GM19043 (cell line): ENCODE data around the gene ZFYVE27.

Source experiments
- ATAC-seq: cut with Tn5 transposase; IDR thresholded peaks from one replicate; pipeline ENCODE4 v1.9.1; 2021; ENCODE audit warnings: low read depth; ENCODE audit not compliant: unreplicated experiment

ZFYVE27 gene

DNA sequence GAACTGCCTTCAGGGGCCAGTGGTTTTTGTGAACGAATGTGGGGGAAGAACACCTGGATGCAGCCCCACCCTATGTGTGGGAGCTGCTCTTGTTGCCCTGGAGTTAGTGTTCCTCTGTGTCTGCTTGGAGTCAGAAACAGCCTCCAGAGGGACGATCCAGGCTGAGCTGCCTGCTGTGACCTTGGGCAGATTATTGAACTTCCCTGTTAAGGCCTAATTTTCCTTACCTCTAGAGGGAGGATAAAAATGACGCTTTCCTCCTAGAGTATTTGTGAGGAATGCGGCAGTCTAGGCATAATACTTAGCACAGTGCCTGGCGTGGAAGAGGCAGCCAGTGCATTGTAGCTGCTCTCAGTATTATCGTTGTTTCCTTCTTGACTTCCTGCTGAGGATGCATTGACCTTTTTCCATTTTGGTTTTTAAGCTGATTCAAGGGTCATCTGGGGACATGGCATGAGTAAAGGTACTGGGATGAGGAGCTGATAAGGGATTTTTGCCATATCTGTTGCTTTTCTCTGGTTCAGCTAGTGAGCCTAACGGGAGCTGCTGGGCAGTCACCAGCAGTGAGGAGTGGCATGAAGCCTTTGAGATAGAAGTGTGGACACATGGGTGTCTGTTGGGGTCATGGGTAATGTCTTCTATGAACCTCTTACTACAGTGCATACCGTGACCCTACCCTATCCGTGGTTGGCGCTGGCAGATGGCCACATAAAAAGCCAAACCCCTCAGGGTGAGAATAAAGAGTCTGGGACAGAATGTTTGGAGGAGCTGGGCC is 6.4 kb downstream of the ZFYVE27 start:
- ATAC-seq, result no peak

DNA sequence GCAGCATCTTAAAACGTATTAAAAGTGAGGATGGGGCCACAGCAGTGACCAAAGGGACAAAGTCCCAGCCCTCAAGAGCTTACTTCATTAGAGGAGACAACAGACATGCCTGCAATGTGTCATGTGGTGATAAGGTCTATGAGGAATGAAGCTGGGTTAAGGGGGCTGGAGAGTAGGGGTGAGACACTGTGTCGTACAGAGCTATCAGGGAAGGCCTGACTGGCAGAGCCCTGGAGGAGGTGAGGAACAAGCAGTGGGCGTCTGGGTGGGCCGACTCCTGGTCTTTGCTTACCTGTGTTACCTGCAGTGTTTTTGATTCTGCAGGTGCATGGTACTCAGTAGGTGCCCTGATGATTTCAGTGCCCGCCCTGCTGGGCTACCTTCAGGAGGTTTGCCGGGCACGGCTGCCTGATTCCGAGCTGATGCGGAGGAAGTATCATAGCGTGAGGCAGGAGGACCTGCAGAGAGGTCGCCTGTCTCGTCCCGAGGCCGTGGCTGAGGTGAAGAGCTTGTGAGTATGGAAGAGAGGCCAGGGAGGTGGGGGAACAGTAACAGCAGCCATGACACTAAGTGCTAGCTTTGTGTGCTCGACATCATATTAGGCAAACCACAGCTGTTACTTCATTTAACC is 7.6 kb downstream of the ZFYVE27 start:
- ATAC-seq, result no peak

DNA sequence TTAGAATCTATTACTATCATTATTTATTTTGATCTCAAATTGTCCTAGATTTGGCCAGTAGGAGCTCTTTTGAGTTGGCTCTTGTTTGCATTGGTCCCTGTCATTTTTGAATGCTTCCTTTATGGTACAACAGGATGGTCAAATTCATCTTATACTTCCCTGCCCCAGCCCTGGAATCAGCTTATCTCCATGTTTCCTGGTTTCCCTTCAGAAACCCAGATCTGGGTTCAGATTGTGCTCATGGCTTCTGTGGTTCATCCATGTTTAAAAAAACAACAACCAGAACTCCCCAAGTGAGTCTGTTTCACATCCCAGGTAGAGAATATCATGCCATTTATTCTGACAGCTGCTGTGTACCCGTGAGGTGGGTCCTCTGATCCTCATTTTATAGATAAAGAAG is 10.6 kb downstream of the ZFYVE27 start:
- ATAC-seq, result no peak

DNA sequence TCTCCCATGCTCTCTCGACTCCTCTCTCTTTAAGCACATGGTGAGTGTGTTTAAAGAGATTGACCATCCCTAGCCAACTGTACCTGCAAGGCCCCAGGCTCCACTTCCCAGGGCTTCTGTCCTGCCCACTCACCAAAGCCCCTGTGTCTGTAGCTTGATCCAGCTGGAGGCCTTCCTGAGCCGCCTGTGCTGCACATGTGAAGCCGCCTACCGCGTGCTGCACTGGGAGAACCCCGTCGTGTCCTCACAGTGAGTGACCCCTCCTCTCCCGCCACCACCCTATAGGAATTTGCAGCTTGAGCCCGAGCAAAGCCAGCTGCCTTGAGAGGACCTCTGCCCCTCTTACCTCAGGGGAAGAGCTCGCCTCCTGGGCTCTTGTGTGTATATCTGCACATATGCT is 11.2 kb downstream of the ZFYVE27 start:
- no peak for ATAC-seq

DNA sequence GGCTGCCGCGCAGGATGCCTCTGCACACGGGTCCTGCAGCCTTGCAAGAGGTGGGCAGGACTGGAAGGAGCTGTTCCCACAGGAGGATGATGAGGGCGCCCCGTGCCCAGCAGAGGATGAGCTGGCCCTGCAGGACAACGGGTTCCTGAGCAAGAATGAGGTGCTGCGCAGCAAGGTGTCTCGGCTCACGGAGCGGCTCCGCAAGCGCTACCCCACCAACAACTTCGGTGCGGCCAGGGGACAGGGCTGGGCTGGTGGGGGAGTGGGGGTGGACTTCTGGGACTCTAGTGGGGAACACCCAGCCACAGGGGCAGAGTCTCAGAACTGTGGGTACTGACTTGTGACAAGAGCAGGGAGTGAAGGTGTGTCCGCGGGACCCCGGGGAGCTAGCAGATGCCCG is 16.0 kb downstream of the ZFYVE27 start:
- ATAC-seq, result no peak

DNA sequence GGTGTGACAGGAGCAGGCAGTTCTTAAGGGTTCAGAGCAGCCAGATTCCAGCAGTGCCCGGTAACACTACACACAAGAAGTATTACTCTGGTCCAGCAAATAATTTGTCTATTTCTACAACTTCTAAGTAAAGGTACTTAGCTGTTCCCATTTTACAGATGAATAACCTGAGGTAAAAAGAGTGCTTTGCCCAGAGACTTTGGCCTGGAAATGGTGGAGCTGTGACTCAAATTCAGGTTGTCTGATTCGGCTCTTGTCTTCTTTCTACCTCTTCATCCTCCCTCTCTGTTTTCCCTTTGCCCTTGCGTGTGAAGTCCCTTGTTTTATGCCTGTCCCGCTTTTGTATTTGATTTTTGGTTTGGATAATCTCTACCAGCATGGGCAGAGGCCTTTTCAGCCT is 17.8 kb downstream of the ZFYVE27 start:
- no peak for ATAC-seq

DNA sequence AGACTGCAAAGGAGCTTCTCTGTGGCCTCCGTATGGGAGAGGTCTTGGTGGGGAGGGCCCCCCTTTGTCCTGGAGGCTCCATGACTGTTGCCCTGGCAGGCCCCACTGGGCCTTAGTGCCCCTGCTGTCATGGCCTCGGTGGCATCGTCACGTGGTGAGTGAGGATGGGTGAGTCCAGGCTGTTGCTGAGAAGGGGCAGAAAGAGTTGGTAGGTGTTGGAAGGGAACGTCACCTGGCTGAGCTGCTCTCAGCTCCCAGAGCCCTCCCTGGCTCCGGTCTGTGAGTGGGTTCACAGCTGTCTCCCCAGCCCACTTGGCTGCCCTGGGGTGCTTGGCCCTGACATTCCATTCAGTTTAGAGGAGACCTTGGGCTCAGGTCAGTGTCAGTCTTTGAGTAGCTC is 18.8 kb downstream of the ZFYVE27 start:
- ATAC-seq, result no peak

DNA sequence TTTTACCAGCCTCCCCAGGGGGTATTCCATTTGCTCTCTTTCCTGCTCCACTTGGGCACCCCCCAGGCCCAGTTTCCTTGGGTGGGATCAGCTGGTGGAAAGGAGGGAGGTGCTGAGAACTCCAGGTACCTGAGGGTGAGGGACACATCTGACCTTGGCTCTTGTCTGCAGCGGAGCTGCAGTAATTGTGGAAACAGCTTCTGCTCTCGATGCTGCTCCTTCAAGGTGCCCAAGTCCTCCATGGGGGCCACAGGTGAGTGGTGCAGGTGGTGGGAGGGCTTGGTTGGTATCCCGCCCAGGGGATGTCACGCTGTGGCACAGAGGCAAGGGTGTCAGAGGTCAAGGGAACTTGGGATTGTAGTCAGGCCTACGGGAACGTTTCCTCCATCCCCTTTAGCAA is 20.5 kb downstream of the ZFYVE27 start:
- ATAC-seq, result no peak

DNA sequence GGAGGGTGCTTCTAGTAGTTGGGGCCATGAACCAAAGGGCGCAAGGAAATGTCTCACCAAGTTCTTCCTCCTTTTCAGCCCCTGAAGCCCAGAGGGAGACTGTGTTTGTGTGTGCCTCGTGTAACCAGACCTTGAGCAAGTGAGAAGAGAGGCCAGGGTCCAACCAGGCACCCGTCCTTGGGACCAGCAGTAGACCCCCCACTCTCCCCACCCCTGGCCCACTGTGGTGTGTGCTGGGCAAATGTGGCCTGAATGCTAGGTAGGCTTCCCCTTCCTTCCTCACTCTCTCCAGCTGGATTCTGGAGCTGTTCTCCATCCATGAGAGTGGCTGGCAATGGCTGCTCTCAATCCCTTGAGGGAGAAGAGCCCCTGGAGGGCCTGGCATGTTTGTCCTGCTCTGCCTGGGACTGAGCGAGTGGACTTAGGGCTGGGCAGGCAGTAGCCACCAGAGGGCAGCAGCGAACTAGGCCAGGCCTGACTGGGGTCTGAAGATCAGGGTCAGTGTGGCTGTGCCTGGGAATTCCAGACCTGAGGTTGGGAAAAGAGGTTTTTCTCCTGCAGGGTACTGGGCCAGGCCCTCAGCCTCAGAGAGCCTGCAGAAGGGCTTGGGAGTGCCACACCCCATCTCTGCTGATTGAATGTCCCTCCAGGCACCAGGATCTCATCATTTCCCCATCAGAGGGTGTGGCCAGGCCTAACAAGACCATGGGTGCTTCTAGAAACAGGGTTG is 22.4 kb downstream of the ZFYVE27 start:
- no peak for ATAC-seq

DNA sequence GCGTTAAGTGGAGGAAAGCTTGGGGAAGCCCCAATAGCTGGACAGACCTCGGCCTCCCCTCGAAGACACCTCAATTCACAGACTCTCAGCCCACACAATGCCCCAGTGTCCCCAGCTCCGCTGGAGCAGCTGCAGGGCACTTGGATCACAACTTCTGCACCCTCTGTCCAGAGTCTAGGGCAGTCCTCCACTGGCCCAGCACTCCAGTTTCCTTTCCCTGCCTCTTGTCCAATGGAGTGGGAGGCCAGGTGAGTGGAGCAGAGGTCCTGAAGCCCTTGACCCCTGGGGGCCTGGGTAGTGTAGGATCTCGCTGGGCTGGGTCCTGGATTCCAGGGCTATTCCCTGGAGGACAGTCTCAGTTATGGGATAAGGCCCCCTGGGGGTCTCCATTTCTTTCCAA is 23.0 kb downstream of the ZFYVE27 start:
- ATAC-seq, result no peak

DNA sequence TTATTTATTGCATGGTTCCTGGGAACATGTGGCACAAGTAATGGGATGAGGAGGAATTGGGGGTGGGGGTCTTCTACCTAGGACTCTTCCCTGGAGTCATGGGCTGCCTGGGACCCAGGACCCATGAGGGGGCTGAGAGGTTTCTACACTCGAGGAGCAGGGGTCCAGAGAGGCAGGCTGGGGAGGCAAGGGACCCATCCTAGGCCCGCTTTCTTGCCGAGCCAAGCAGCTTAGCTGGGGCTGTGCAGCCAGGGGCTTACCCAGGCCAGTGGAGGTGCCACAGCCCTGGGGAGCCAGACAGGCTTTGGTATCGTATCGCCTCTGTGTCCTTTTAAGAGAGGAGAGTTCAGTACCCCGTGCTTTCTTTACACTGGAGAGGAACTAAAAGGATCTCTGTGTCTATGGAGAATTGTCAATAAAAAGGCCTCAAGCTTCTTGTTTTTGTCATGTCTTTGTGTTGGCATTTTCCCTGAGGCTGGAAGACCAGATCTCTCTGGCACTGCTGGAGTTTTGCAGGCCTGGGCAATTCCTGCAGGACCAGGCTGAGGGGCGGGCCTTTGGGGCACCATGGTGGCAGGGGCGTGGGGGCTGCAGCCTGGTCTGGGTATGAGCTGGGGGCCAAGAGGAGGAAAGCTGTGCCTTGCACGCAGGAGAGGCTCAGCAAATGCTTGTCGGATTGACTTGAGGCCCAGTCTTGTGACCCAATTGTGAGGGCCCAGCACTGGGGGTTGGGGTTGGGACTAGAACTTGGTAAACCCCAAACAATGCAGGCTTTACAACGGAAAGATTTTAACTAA is 23.7 kb downstream of the ZFYVE27 start:
- ATAC-seq, result no peak

DNA sequence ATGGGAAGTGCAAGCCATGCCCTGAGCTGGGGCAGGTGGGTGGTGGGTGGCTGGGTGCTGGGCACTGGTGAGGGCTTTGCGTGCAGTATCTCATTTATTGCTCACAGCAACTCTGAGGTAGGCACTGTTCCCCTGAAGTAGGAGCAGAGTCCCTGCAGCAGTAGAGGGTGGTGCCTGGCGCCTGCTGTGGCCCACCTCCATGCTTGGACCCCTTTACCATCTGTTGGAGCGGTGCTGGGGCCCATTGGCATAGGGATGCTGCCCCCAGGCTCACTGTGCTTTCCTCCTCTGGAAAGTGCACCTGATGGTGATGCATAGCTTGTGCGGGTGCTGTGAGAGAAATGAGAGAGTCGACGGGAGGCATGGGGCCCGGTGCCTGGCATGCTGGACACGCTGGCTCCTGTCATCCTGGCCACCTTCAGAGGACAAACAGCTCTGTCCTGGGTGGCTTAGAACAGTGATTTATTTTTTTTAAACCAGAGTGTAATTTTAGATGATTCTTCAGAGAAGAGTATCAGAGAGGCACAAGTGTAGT is 24.5 kb downstream of the ZFYVE27 start:
- no peak for ATAC-seq

DNA sequence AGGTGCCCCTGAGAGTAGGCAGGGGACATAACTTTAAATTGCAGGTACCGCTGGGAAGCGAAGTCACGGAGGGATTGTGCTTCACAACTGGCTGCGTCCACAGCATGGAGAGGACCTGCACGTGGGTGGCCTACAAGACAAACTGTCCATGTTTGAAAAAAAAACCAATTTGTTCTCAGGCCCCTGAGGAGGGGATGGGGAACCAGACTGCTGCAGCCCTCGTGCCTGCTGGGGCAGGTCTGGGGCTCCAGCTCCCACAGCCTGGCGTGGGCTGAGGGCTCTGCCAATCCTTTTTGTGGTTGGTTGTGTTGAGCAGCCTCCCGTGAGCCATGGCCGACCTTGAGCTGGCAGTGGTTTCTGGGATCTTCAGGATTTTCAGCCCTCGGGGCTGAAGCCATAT is 25.1 kb downstream of the ZFYVE27 start:
- no peak for ATAC-seq

DNA sequence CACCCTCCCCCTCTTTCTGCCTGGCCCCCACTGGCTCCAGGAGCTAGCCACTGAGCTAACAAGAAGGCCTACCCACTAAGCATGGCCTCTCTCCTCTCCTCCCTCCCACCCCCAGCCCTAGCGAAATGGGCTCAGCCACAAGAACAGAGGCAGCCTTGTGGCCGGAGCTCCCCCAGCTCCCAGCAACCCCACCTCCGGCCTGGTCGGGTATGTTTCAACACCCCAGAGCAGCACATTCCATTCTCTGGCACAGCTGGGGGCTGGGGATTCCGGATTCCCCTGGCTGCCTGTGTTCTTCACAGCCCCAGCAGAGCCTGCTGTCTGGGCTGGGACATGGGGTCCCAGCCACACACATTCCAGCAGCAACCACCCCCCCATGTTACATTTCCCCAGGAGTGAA is 25.9 kb downstream of the ZFYVE27 start:
- no peak for ATAC-seq

DNA sequence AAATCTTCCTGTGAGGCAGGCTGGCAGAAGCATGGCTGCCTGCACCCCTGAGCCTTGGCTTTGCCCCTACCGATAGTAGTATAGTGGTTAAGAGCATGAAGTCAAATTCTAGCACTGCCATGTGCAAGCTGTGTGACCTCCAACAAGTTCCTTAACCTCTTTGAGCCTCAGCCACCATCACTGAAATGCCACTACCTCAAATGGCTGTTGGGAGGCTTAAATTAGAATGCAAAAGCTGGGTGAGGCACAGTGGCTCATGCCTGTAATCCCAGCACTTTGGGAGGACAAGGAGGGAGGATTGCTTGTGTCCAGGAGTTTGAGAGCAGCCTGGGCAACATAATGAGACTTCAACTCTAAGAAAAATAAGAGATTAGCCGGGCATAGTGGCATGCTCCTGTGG is 26.5 kb downstream of the ZFYVE27 start:
- no peak for ATAC-seq

DNA sequence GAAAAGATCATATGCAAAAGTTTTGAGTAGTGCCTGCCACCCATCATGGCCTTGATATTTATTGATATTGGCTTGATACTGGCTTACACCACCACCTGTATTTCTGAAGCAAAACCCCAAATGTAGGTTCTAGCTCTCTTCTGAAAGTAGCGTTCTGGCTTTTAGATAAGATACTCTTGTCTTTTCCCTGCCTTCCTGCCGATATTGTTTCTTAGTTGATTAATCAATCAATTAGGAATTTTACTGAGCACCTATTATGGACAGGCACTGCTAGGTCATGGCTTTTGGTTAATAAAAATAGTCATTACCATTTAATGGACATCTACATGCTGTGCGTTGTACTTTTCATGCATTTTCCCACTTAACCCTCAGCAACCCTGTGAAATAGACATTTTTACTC is 27.0 kb downstream of the ZFYVE27 start:
- no peak for ATAC-seq

DNA sequence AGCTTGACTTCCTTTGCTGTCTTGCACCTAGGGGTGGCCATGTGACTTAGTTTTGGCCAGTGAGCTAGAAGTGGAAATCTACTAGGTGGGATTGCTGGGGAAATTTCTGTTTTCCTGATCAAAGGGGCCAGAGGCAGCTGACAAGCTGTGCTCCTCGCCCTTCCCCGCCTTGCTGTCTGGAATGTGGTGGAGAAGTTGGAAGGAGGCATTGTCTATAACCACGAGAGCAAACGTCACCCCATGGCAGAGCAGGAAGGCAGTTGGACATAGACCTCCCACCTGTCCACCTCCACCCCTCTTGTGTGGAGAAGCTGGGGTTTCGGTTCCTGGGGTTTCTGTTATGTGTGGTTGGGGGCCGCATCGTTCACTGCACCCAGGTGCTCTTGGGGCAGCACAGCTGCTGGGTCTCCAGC is 27.6 kb downstream of the ZFYVE27 start:
- ATAC-seq, result no peak

DNA sequence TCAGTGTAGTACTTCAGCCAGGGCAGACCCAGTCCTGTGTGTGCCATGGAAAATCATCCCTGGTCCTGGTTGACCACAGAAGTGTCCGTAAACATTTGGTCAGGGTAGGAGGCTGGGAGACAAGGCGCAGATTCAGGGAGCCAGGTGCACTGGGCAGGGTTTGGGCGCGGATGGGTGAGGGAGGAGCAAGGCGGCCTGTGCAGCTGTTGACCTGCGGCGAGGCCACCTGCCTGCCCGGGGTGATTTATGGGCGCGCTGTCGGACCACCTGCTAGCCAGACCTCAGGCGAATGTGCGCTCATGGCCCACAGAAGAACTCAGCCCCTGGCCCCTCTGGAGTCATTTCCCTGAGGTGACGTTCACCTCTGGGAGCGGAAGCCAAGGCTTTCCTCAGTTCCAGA is 28.3 kb downstream of the ZFYVE27 start:
- ATAC-seq, result no peak

DNA sequence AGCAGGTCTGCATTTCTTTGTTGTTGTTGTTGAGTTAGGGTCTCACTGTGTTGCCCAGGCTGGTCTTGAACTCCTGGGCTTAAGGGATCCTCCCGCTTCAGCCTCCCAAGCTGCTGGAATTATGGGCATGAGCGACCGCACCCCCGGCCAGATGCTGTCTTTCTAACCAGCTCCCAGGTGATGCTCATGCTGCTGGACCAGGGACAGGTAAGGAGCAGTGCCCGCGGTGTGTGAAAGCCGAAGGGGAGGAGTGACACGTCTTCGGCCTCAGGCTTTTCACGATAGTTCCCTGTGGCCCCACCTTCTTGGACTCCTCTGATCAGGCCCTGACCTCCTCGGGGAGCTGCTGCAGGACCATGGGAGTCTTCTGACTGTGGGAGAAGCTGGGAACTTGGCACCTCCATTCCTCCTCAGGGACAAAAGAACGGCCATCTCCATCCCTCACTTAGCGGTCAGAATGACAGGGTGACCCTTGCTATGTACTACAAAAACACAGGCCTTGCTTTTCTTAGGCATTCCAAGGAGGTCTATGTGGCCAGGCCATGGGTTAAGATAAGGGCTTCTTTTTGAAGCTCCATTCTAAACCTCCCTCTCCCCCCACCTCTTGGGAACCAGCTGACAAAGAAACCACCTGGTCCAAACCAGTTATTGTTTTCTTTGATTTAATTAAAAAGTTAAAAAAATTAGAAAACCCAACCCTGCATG is 29.3 kb downstream of the ZFYVE27 start:
- no peak for ATAC-seq
